Stimulated activated CD8-positive, alpha-beta memory T cell treated with anti-CD3 and anti-CD28 coated beads, Interleukin-7, amount 100 ng/mL, for 1 hour (primary cell): ENCODE measurements around the gene MRPL2.
"Not testable (repeated sequence)": the region's sequence is repeated elsewhere in the genome, so short reads cannot be mapped to it uniquely, and the experiment has no call there.

Source experiments
- DNase-seq, 2 donors: peaks; one replicate each; pipeline ENCODE4 v3.0.0-alpha.2; 2020; ENCODE audit warnings: low read depth in 2 of 2

Gene MRPL2

GRCh38 chr6:43053545-43054205 is 5.6 kb downstream of the MRPL2 start, which contains the start of gene CUL7:
Gene CUL7 (minus strand): TSS chr6:43053851. CDS start chr6:43052788, 1,063 bp downstream.
- DNase-seq, result peak; percentile 72 to 76

GRCh38 chr6:43052842-43053544 is 6.2 kb downstream of the MRPL2 start:
- no peak for DNase-seq

- no peak for DNase-seq
Observed at GRCh38 chr6:43052225-43052841, 6.9 kb downstream of the MRPL2 start.

GRCh38 chr6:43050981-43051380 is 8.3 kb downstream of the MRPL2 start:
- DNase-seq, result no peak

GRCh38 chr6:43047998-43048397 is 11.2 kb downstream of the MRPL2 start:
- DNase-seq, result no peak

GRCh38 chr6:43045371-43045930 is 13.8 kb downstream of the MRPL2 start:
- DNase-seq, result no peak

- no peak for DNase-seq
Observed at GRCh38 chr6:43043310-43043709, 15.9 kb downstream of the MRPL2 start.

GRCh38 chr6:43041475-43041874 is 17.8 kb downstream of the MRPL2 start:
- not testable (repeated sequence) for DNase-seq

- DNase-seq, result no peak
Observed at GRCh38 chr6:43040542-43041257, 18.5 kb downstream of the MRPL2 start.

- no peak for DNase-seq
Observed at GRCh38 chr6:43038727-43039126, 20.5 kb downstream of the MRPL2 start.

GRCh38 chr6:43037706-43038105 is 21.5 kb downstream of the MRPL2 start:
- no peak for DNase-seq

- DNase-seq, result no peak
Observed at GRCh38 chr6:43037197-43037596, 22.0 kb downstream of the MRPL2 start.

GRCh38 chr6:43036712-43037111 is 22.5 kb downstream of the MRPL2 start:
- DNase-seq, result no peak

GRCh38 chr6:43035495-43036194 is 23.6 kb downstream of the MRPL2 start:
- no peak for DNase-seq

- no peak for DNase-seq
Observed at GRCh38 chr6:43034190-43034525, 25.1 kb downstream of the MRPL2 start.

- DNase-seq, result no peak
Observed at GRCh38 chr6:43033496-43034189, 25.6 kb downstream of the MRPL2 start.

- no peak for DNase-seq
Observed at GRCh38 chr6:43032326-43032725, 26.9 kb downstream of the MRPL2 start.

- DNase-seq, result no peak
Observed at GRCh38 chr6:43029120-43029519, 30.1 kb downstream of the MRPL2 start.

- no peak for DNase-seq
Observed at GRCh38 chr6:43026365-43026764, 32.9 kb downstream of the MRPL2 start.

GRCh38 chr6:43024436-43024835 is 34.8 kb downstream of the MRPL2 start:
- DNase-seq, result no peak
